Measurements from ENCODE around the gene TIGD2. TPM values are rescaled to one million over a fixed set of nuclear protein-coding genes. Genes with fewer than 3 reads are reported as not detected.
"Not testable (repeated sequence)": the region's sequence is repeated elsewhere in the genome, so short reads cannot be mapped to it uniquely, and the experiment has no call there.

TIGD2 gene
- total RNA-seq, 1 donor from 2014 or later, result 8.2 TPM

- ChIA-PET CTCF (no interaction called here), POLR2A (no interaction called here)
- H3K27me3 Mint-ChIP-seq, result no peaks in the 10 kb centered on the region
- H3K4me1 Mint-ChIP-seq, result no peaks in the 10 kb centered on the region
- H3K9me3 Mint-ChIP-seq, result no peaks in the 10 kb centered on the region
- DNase-seq, result no peak
- H3K4me3 Mint-ChIP-seq, result no peak overlapping the region
- H3K27ac Mint-ChIP-seq, result no peak overlapping the region
- intact Hi-C loops (cut with micrococcal nuclease), result no loop called here
- TF ChIP-seq CTCF (IDR thresholded peaks at IDR 0.05), result no peak
- no peak for ATAC-seq (ENCODE audit: low read depth)
- no peaks in the 10 kb centered on the region for H3K36me3 Mint-ChIP-seq (ENCODE audit: low read depth)
Measured at GRCh38 chr4:89137695-89138094, 26.4 kb downstream of the TIGD2 start.

- Mint-ChIP-seq H3K27me3 (no peaks in the 10 kb centered on the region), H3K4me3 (no peak overlapping the region), H3K9me3 (peaks cover 4% of the 10 kb centered on the region), H3K36me3 (ENCODE audit: low read depth) (no peaks in the 10 kb centered on the region), H3K27ac (no peak overlapping the region), H3K4me1 (no peaks in the 10 kb centered on the region)
- POLR2A ChIA-PET, result no interaction called here
- DNase-seq, result no peak
- CTCF ChIA-PET, result no interaction called here
- intact Hi-C loops (cut with micrococcal nuclease), result no loop called here
- TF ChIP-seq CTCF (IDR thresholded peaks at IDR 0.05), result no peak
- no peak for ATAC-seq (ENCODE audit: low read depth)
Measured at GRCh38 chr4:89140168-89140759, 28.9 kb downstream of the TIGD2 start.

- Mint-ChIP-seq H3K4me3 (no peak overlapping the region), H3K27ac (no peak overlapping the region), H3K36me3 (ENCODE audit: low read depth) (no peaks in the 10 kb centered on the region), H3K4me1 (no peaks in the 10 kb centered on the region), H3K9me3 (peaks cover 4% of the 10 kb centered on the region), H3K27me3 (no peaks in the 10 kb centered on the region)
- ChIA-PET CTCF (no interaction called here), POLR2A (no interaction called here)
- TF ChIP-seq CTCF (IDR thresholded peaks at IDR 0.05), result no peak
- no peak for ATAC-seq (ENCODE audit: low read depth)
- no peak for DNase-seq
- intact Hi-C loops (cut with micrococcal nuclease), result no loop called here
Measured at GRCh38 chr4:89142691-89143669, 31.6 kb downstream of the TIGD2 start.

GRCh38 chr4:89144652-89145051 is 33.3 kb downstream of the TIGD2 start:
- H3K36me3 Mint-ChIP-seq (ENCODE audit: low read depth); H3K4me3 Mint-ChIP-seq; CTCF ChIA-PET; ATAC-seq (ENCODE audit: low read depth); intact Hi-C loops (cut with micrococcal nuclease); H3K9me3 Mint-ChIP-seq; DNase-seq; H3K4me1 Mint-ChIP-seq; H3K27me3 Mint-ChIP-seq; POLR2A ChIA-PET; H3K27ac Mint-ChIP-seq: not testable (repeated sequence)

GRCh38 chr4:89146196-89146595 is 34.9 kb downstream of the TIGD2 start:
- no peak for ATAC-seq (ENCODE audit: low read depth)
- intact Hi-C loops (cut with micrococcal nuclease), result no loop called here
- H3K4me3 Mint-ChIP-seq, result no peak overlapping the region
- no peaks in the 10 kb centered on the region for H3K36me3 Mint-ChIP-seq (ENCODE audit: low read depth)
- no peaks in the 10 kb centered on the region for H3K27me3 Mint-ChIP-seq
- no peak for DNase-seq
- peaks cover 7% of the 10 kb centered on the region for H3K9me3 Mint-ChIP-seq
- POLR2A ChIA-PET, result no interaction called here
- no peak for TF ChIP-seq CTCF (IDR thresholded peaks at IDR 0.05)
- H3K4me1 Mint-ChIP-seq, result no peaks in the 10 kb centered on the region
- H3K27ac Mint-ChIP-seq, result no peak overlapping the region
- CTCF ChIA-PET, result no interaction called here

Measured in activated B cell treated with CpG ODN at 0.5 μM for 24 hours (primary cell).